ENCODE results near the gene COP1.

DNA sequence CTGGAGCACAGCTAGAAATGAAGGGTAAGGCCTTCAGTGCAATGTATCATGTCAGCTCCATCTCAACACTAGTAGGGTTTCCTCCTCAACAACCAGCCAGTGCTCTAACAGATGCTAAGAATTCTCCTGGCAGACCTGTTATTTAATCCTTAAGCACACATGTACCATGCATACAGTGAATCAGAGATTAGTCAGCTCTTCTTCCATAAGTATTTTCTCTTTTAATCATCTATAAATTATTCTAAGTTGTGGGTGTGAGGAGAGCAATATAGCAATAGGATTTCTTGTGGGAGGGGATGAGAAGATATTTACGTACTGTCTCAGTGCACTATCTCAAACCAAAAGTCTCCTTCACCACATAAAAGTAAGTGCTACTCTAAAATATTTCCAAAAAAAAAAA is 95.3 kb downstream of the COP1 start:
- TF ChIP-seq CTCF (IDR thresholded peaks at IDR 0.05) (no peak), POLR2A (IDR thresholded peaks at IDR 0.05; ENCODE audit: low read depth) (no peak), POLR2AphosphoS5 (IDR thresholded peaks at IDR 0.05) (no peak), EP300 (IDR thresholded peaks at IDR 0.05) (no peak)
